GM13976 (cell line): ENCODE data around the gene MEIS1.

Experiments used
- DNase-seq: peaks from one replicate; pipeline ENCODE4 v3.0.0; 2012; ENCODE audit warnings: low spot score
- in situ Hi-C: fragments of 300-500 bp; cut with MboI; formaldehyde crosslinking; loops from one replicate; pipeline ENCODE4 v1.12.0; 2022; ENCODE audit warnings: low sequenced_read_pairs, mixed read lengths, inconsistent platforms; ENCODE audit not compliant: unreplicated experiment
- TF ChIP-seq, protein P1 (sequence below): IDR thresholded peaks from 2 replicates; pipeline ENCODE4 v1.5.1; 2012; ENCODE audit warnings: borderline replicate concordance, mild to moderate bottlenecking; ENCODE audit not compliant: insufficient read depth; ENCODE audit errors: extremely low read depth, missing control alignments, control extremely low read depth

MEIS1 gene

DNA sequence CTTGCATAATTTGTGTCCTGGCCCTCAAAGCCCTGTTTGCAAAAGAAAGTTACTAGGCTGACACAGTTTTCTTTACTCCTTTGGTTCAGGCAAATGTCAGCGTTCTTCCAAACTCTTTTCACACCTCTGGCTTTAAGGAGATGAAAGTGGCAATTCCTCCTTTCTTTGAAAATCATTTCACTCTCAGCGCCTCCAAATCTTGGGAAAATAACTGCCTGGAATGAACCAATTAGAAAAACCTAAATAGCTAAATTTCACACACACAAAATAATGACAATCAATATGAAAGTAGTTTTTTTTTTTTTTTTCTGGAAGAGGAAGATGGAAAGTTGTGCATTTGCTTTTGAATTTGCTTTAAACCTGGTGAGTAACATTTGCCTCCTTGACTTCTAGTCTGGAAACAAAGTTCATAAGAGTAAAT lies 1.7 kb downstream of the MEIS1 start:
- in situ Hi-C loops = loop anchor here (25.0 kb wide), 1 partner anchor 799 kb away; no protein-coding TSS in a partner anchor
- no peak for DNase-seq
- TF ChIP-seq, protein P1, sequence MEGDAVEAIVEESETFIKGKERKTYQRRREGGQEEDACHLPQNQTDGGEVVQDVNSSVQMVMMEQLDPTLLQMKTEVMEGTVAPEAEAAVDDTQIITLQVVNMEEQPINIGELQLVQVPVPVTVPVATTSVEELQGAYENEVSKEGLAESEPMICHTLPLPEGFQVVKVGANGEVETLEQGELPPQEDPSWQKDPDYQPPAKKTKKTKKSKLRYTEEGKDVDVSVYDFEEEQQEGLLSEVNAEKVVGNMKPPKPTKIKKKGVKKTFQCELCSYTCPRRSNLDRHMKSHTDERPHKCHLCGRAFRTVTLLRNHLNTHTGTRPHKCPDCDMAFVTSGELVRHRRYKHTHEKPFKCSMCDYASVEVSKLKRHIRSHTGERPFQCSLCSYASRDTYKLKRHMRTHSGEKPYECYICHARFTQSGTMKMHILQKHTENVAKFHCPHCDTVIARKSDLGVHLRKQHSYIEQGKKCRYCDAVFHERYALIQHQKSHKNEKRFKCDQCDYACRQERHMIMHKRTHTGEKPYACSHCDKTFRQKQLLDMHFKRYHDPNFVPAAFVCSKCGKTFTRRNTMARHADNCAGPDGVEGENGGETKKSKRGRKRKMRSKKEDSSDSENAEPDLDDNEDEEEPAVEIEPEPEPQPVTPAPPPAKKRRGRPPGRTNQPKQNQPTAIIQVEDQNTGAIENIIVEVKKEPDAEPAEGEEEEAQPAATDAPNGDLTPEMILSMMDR = no peak

DNA sequence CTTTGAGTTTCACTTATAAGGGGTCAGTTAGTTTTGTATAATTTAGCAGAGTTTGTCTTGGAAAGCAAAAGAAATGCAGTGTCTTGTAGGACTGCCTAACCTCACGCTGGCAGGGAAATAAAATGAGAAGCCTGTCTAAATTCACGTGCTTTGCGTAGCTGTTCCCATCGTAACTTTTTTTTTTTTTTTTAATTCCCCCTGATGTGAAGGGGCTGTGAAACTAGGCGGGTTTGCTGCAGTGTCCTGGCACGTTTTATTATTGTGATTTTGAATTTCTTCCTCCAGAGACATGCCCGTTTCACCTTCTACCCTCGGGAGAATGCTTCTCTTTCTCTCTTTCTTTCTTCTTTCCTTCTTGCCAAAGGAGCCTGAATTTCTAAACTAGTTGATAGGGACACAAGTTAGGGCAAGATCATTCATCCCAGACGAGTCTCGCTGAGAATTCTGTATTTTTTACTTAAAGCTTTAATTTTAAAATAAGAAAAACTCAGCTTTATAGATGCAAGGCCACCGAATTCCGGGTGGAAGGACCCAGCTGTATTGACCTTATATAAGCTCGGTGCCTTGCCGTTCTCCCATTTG lies 2.3 kb downstream of the MEIS1 start:
- TF ChIP-seq, protein P1 = no peak
- no peak for DNase-seq
- in situ Hi-C loops = loop anchor here (25.0 kb wide), 1 partner anchor 800 kb away; no protein-coding TSS in a partner anchor

DNA sequence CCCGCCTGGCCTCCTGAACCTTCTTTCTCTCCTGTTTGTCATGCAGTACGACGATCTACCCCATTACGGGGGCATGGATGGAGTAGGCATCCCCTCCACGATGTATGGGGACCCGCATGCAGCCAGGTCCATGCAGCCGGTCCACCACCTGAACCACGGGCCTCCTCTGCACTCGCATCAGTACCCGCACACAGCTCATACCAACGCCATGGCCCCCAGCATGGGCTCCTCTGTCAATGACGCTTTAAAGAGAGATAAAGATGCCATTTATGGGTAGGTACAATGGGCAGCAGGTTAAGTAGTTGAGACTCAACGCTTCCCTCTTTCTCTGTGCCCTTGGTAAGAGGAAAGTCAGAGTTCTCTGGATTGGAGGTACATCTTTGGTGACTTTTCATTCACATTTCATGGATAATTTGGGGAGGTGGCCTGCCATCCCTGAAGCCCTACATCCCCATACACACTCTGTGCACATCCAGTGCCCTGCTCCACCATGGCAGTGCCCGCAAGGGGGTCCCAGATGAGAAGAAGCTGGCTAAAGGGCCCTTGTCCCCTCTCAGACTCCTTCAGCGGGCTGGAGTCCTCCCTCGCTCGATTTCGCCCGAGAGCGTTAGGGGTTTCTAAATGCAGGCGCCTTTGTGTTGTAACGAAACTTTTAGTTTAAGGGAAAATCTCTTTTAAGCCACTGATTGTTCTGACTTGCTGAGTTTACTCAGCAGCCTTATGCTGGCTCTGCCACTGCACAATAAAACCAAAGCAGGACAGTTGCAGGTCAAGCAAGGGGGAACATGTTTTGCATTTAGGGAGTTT lies 3.0 kb downstream of the MEIS1 start:
- in situ Hi-C loops = loop anchor here (25.0 kb wide), 1 partner anchor 801 kb away; no protein-coding TSS in a partner anchor
- TF ChIP-seq, protein P1 = no peak
- no peak for DNase-seq

DNA sequence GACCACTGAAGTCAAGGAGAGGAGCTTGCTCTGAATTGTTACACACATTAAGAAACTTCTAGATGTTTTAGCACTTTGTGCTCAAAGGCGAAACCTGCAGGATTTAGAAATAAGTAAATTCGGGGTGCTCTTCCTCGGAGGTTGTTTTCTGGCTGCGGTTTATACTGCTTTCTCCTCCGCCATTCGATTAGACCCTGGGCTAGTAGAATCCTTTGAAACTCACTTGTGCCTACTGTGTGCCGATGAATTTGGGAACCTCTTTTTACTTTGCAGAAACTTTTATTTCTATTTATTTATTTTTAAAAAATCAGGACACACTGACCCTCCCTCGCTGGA lies 3.5 kb downstream of the MEIS1 start:
- TF ChIP-seq, protein P1 = no peak
- in situ Hi-C loops = loop anchor here (25.0 kb wide), 1 partner anchor 801 kb away; no protein-coding TSS in a partner anchor
- DNase-seq = no peak

DNA sequence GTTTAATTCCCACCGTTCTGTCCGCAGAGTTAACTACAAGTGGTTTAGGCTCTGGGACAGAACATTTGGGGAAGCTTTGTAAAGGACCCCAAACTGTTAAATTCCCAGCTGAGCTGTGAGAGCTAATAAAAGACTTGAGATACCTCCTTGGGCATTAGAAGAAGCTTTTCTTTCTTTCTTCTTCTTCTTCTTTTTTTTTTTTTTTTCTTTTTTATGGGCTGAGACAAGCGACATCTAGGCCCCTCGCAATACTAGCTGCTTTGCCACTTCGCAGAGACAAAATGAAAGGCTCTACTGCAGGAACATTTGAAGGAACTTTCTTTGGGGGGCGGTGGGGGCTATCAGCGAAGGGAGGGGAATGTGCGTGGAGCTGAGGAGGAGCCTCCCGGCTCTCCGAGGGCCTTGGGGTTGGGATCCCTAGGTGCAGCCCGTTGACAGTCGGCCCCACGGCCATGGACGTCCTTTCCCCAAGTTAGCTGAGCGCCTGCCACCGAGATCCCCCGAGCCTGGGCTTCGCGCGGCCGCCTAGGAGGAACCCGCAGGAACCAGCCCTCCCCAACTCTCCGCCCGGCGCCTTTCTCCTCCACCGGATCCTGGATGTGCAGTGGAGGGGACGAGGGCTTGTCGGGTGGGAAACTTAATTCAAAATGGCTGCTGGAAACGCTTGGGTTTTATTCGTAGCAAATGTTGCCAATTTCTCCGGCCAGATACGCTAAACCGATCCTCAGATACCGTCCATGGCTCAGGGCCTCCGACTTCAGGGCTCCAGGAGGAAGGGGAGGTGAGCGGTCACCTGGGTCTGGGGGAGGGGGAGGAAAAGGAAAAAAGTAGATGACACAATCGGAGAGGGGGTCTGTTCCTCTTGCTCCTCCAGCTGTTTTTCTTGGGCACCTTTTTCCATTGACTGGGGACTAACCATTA lies 4.2 kb downstream of the MEIS1 start:
- in situ Hi-C loops = loop anchor here (25.0 kb wide), 1 partner anchor 802 kb away; no protein-coding TSS in a partner anchor
- TF ChIP-seq, protein P1 = no peak
- DNase-seq = no peak
